ENCODE data around the gene SORL1.

SORL1 gene

GRCh38 chr11:121513807-121514206 lies 61.7 kb downstream of the SORL1 start:
- DNase-seq = no peak

GRCh38 chr11:121514432-121515334 lies 62.6 kb downstream of the SORL1 start:
- DNase-seq = no peak

- DNase-seq = no peak
Measured at GRCh38 chr11:121515335-121515671, 63.2 kb downstream of the SORL1 start.

- no peak for DNase-seq
Measured at GRCh38 chr11:121517996-121518395, 65.9 kb downstream of the SORL1 start.

- DNase-seq = no peak
Measured at GRCh38 chr11:121520243-121521144, 68.4 kb downstream of the SORL1 start.

GRCh38 chr11:121521145-121522042 lies 69.3 kb downstream of the SORL1 start:
- no peak for DNase-seq

- DNase-seq = no peak
Measured at GRCh38 chr11:121522043-121522941, 70.2 kb downstream of the SORL1 start.

GRCh38 chr11:121523581-121524232 lies 71.6 kb downstream of the SORL1 start:
- DNase-seq = no peak

GRCh38 chr11:121524233-121524631 lies 72.1 kb downstream of the SORL1 start:
- no peak for DNase-seq

GRCh38 chr11:121525376-121525775 lies 73.3 kb downstream of the SORL1 start:
- DNase-seq = no peak

GRCh38 chr11:121530257-121530656 lies 78.1 kb downstream of the SORL1 start:
- DNase-seq = no peak

- no peak for DNase-seq
Measured at GRCh38 chr11:121533601-121534000, 81.5 kb downstream of the SORL1 start.

GRCh38 chr11:121534131-121535093 lies 82.3 kb downstream of the SORL1 start:
- DNase-seq = no peak

- DNase-seq = no peak
Measured at GRCh38 chr11:121535129-121535796, 83.1 kb downstream of the SORL1 start.

GRCh38 chr11:121536126-121536525 lies 84.0 kb downstream of the SORL1 start:
- no peak for DNase-seq

GRCh38 chr11:121538054-121538453 lies 85.9 kb downstream of the SORL1 start:
- DNase-seq = peak; percentile 26

GRCh38 chr11:121539000-121539399 lies 86.9 kb downstream of the SORL1 start:
- no peak for DNase-seq

GRCh38 chr11:121540627-121541026 lies 88.5 kb downstream of the SORL1 start:
- DNase-seq = no peak

- DNase-seq = no peak
Measured at GRCh38 chr11:121543836-121544380, 91.8 kb downstream of the SORL1 start.

All from stimulated activated CD4-positive, alpha-beta T cell treated with anti-CD3 and anti-CD28 coated beads, Interleukin-15, amount 100 ng/mL, for 24 hours (primary cell).